Prostate gland (tissue), 2 donors: ENCODE measurements around the gene SLC38A3.

Experiments
- POLR2A ChIP-seq: fragments of 450-650 bp; IDR thresholded peaks from one replicate; pipeline ENCODE4 v1.6.1; 2016; ENCODE audit warnings: antibody characterized with exemption, mild to moderate bottlenecking
- POLR2AphosphoS5 ChIP-seq: sonication (generic); formaldehyde crosslinking; IDR thresholded peaks from one replicate; pipeline ENCODE4 v1.6.1; 2017; ENCODE audit warnings: antibody characterized with exemption
- TF ChIP-seq, protein P1 (sequence below), 4 experiments: fragments of 200-600 bp in 2 of 4; fragments of 450-650 bp in 2 of 4; sonication (generic) in 2 of 4; IDR thresholded peaks; 1 replicate in 3 of 4; 2 replicates in 1 of 4; pipeline ENCODE4 v1.5.1; 2016 to 2019; ENCODE audit warnings: antibody characterized with exemption in 4 of 4, mild to moderate bottlenecking in 2 of 4, moderate library complexity in 2 of 4

- TF ChIP-seq, protein P1, sequence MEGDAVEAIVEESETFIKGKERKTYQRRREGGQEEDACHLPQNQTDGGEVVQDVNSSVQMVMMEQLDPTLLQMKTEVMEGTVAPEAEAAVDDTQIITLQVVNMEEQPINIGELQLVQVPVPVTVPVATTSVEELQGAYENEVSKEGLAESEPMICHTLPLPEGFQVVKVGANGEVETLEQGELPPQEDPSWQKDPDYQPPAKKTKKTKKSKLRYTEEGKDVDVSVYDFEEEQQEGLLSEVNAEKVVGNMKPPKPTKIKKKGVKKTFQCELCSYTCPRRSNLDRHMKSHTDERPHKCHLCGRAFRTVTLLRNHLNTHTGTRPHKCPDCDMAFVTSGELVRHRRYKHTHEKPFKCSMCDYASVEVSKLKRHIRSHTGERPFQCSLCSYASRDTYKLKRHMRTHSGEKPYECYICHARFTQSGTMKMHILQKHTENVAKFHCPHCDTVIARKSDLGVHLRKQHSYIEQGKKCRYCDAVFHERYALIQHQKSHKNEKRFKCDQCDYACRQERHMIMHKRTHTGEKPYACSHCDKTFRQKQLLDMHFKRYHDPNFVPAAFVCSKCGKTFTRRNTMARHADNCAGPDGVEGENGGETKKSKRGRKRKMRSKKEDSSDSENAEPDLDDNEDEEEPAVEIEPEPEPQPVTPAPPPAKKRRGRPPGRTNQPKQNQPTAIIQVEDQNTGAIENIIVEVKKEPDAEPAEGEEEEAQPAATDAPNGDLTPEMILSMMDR (IDR thresholded peaks at IDR 0.05): peak; percentile 82 to 93 (median 89)
- no peak for TF ChIP-seq POLR2A
- TF ChIP-seq POLR2AphosphoS5: no peak
These were observed 12.4 kb upstream of the SLC38A3 start for GRCh38 chr3:50192689-50193141.
